ENCODE results near the gene GRM8.

GRM8 gene

GRCh38 chr7:126768836-126769235 lies 483.9 kb downstream of the GRM8 start:
- TF ChIP-seq NFIC (IDR thresholded peaks at IDR 0.05) (no peak), TEAD4 (IDR thresholded peaks at IDR 0.05) (no peak), CEBPB (IDR thresholded peaks at IDR 0.05) (no peak)

GRCh38 chr7:126760914-126761577 lies 491.7 kb downstream of the GRM8 start:
- TF ChIP-seq RAD21 (IDR thresholded peaks at IDR 0.05; ENCODE audit: low read depth) (no peak), ZBTB7A (IDR thresholded peaks at IDR 0.05; ENCODE audit: low read depth) (no peak)

GRCh38 chr7:126755381-126755780 lies 497.4 kb downstream of the GRM8 start:
- TF ChIP-seq RAD21 (IDR thresholded peaks at IDR 0.05; ENCODE audit: low read depth) (no peak), TCF12 (IDR thresholded peaks at IDR 0.05; ENCODE audit: low read depth) (no peak), EGR1 (IDR thresholded peaks at IDR 0.05) (no peak), ZBTB7A (IDR thresholded peaks at IDR 0.05; ENCODE audit: low read depth) (no peak), REST (IDR thresholded peaks at IDR 0.05; ENCODE audit: low read depth) (no peak), NFIC (IDR thresholded peaks at IDR 0.05) (no peak), EP300 (IDR thresholded peaks at IDR 0.05; ENCODE audit: borderline replicate concordance) (no peak), CEBPB (IDR thresholded peaks at IDR 0.05) (no peak), YY1 (IDR thresholded peaks at IDR 0.05; ENCODE audit: low read depth) (no peak), CREB1 (IDR thresholded peaks at IDR 0.05; ENCODE audit: low read depth) (no peak), MAX (IDR thresholded peaks at IDR 0.05) (no peak), FOXM1 (IDR thresholded peaks at IDR 0.05; ENCODE audit: borderline replicate concordance, low read depth) (no peak), TEAD4 (IDR thresholded peaks at IDR 0.05) (no peak), TAF1 (IDR thresholded peaks at IDR 0.05; ENCODE audit: low read depth) (no peak)

- TF ChIP-seq FOXM1 (IDR thresholded peaks at IDR 0.05; ENCODE audit: borderline replicate concordance, low read depth) (no peak), TEAD4 (IDR thresholded peaks at IDR 0.05) (no peak)
Observed at GRCh38 chr7:126750207-126750911, 502.4 kb downstream of the GRM8 start.

- TF ChIP-seq REST (IDR thresholded peaks at IDR 0.05; ENCODE audit: low read depth) (no peak), ZBTB7A (IDR thresholded peaks at IDR 0.05; ENCODE audit: low read depth) (no peak), CEBPB (IDR thresholded peaks at IDR 0.05) (no peak), YY1 (IDR thresholded peaks at IDR 0.05; ENCODE audit: low read depth) (no peak), CREB1 (IDR thresholded peaks at IDR 0.05; ENCODE audit: low read depth) (no peak), TEAD4 (IDR thresholded peaks at IDR 0.05) (no peak), USF1 (IDR thresholded peaks at IDR 0.05) (no peak), MAX (IDR thresholded peaks at IDR 0.05) (no peak)
Observed at GRCh38 chr7:126728967-126729366, 523.8 kb downstream of the GRM8 start.

GRCh38 chr7:126727930-126728391 lies 524.8 kb downstream of the GRM8 start:
- TF ChIP-seq ZBTB7A (IDR thresholded peaks at IDR 0.05; ENCODE audit: low read depth) (no peak), NFIC (IDR thresholded peaks at IDR 0.05) (no peak), FOXM1 (IDR thresholded peaks at IDR 0.05; ENCODE audit: borderline replicate concordance, low read depth) (no peak), USF1 (IDR thresholded peaks at IDR 0.05) (no peak), EGR1 (IDR thresholded peaks at IDR 0.05) (no peak), TEAD4 (IDR thresholded peaks at IDR 0.05) (no peak), CREB1 (IDR thresholded peaks at IDR 0.05; ENCODE audit: low read depth) (no peak), CEBPB (IDR thresholded peaks at IDR 0.05) (no peak), MAX (IDR thresholded peaks at IDR 0.05) (no peak), EP300 (IDR thresholded peaks at IDR 0.05; ENCODE audit: borderline replicate concordance) (no peak)

All from Ishikawa (cell line).